Activated naive CD8-positive, alpha-beta T cell treated with anti-CD3 and anti-CD28 coated beads, Interleukin-2, amount 10 ng/mL, durations not matched to agents 7 days and 5 days (primary cell): Measurements from ENCODE around the gene DIABLO. TPM values are rescaled to one million over a fixed set of nuclear protein-coding genes. Genes with fewer than 3 reads are reported as not detected.
"Not testable (repeated sequence)": the region's sequence is repeated elsewhere in the genome, so short reads cannot be mapped to it uniquely, and the experiment has no call there.

ENCODE experiments used
- ATAC-seq: fragments of 150-1000 bp; cut with Tn5 transposase; one replicate; pipeline ENCODE4 v1.10.0; 2021; ENCODE audit warnings: low read depth, moderate library complexity
- POLR2A ChIA-PET: fragments of 350-600 bp; sonication (Branson Sonifier 250); formaldehyde crosslinking; loops from one replicate; lab custom pipeline; 2021; ENCODE audit warnings: antibody characterized with exemption; lab: Charles Lee
- DNase-seq: peaks from one replicate; pipeline ENCODE4 v3.0.0; 2021
- H3K27ac Mint-ChIP-seq: one replicate; pipeline ENCODE4 v1.8.0; 2022; ENCODE audit warnings: mild to moderate bottlenecking, mixed read lengths
- H3K27me3 Mint-ChIP-seq: one replicate; pipeline ENCODE4 v1.8.0; 2022; ENCODE audit warnings: mild to moderate bottlenecking, moderate library complexity, mixed read lengths
- H3K36me3 Mint-ChIP-seq: one replicate; pipeline ENCODE4 v1.8.0; 2021; ENCODE audit warnings: mild to moderate bottlenecking, mixed read lengths
- H3K4me1 Mint-ChIP-seq: one replicate; pipeline ENCODE4 v1.8.0; 2021; ENCODE audit warnings: mixed read lengths
- H3K4me3 Mint-ChIP-seq: one replicate; pipeline ENCODE4 v1.8.0; 2022; ENCODE audit warnings: mild to moderate bottlenecking, moderate library complexity, mixed read lengths
- H3K9me3 Mint-ChIP-seq: one replicate; pipeline ENCODE4 v1.8.0; 2021; ENCODE audit warnings: mixed read lengths
- total RNA-seq, 2 experiments: library from RNA; stranded (reverse); gene quantifications; one replicate each; pipeline ENCODE4 v1.2.3, GENCODE V29; 2021

DIABLO gene
- total RNA-seq, 2 experiments from 2014 or later: 44.4 to 45.5 TPM

- Mint-ChIP-seq H3K9me3 (no peaks in the 10 kb centered on the region), H3K4me1 (peaks cover 8% of the 10 kb centered on the region), H3K27me3 (peaks cover 24% of the 10 kb centered on the region), H3K27ac (no peak overlapping the region), H3K4me3 (no peak overlapping the region), H3K36me3 (peaks cover 11% of the 10 kb centered on the region)
- POLR2A ChIA-PET: no interaction called here
- no peak for DNase-seq
- ATAC-seq: no peak
Measured at GRCh38 chr12:122206111-122206881, 19.6 kb downstream of the DIABLO start.

GRCh38 chr12:122205053-122205925 is 20.6 kb downstream of the DIABLO start:
- no peak for ATAC-seq
- Mint-ChIP-seq H3K9me3 (no peaks in the 10 kb centered on the region), H3K4me3 (peak overlapping the region; percentile 57), H3K36me3 (peaks cover 11% of the 10 kb centered on the region), H3K27me3 (peaks cover 25% of the 10 kb centered on the region), H3K4me1 (peaks cover 8% of the 10 kb centered on the region), H3K27ac (peak overlapping the region; percentile 31)
- POLR2A ChIA-PET: no interaction called here
- no peak for DNase-seq

GRCh38 chr12:122204167-122205052 is 21.4 kb downstream of the DIABLO start:
- ATAC-seq (no peak), DNase-seq (no peak)
- peaks cover 25% of the 10 kb centered on the region for H3K27me3 Mint-ChIP-seq
- H3K4me3 Mint-ChIP-seq: peak overlapping the region; percentile 57
- H3K4me1 Mint-ChIP-seq: peaks cover 8% of the 10 kb centered on the region
- H3K36me3 Mint-ChIP-seq: peaks cover 9% of the 10 kb centered on the region
- H3K9me3 Mint-ChIP-seq: no peaks in the 10 kb centered on the region
- no peak overlapping the region for H3K27ac Mint-ChIP-seq
- POLR2A ChIA-PET: no interaction called here

GRCh38 chr12:122203301-122204166 is 22.3 kb downstream of the DIABLO start, which contains the start of gene B3GNT4:
B3GNT4 (plus strand) TSS chr12:122203709; CDS start chr12:122204619, 910 bp downstream.
- Mint-ChIP-seq H3K27ac (no peak within 1 kb of the TSS), H3K4me1 (peaks cover 8% of the 10 kb centered on the region), H3K4me3 (peak within 1 kb of the TSS; percentile 82), H3K9me3 (no peaks in the 10 kb centered on the region), H3K27me3 (peaks cover 29% of the 10 kb centered on the region), H3K36me3 (peaks cover 8% of the 10 kb centered on the region)
- DNase-seq: peak; percentile 80
- ATAC-seq: peak; percentile 74
- POLR2A ChIA-PET: interaction anchor here (0.6 kb wide), 2 partner anchors 23 to 63 kb away, joined by 4 read pairs; partner anchors contain the start of gene DIABLO

- POLR2A ChIA-PET, H3K27ac Mint-ChIP-seq: not testable (repeated sequence)
Measured at GRCh38 chr12:122202811-122203210, 23.0 kb downstream of the DIABLO start.

GRCh38 chr12:122202017-122202416 is 23.8 kb downstream of the DIABLO start:
- peaks cover 41% of the 10 kb centered on the region for H3K27me3 Mint-ChIP-seq
- peaks cover 11% of the 10 kb centered on the region for H3K4me1 Mint-ChIP-seq
- peaks cover 1% of the 10 kb centered on the region for H3K36me3 Mint-ChIP-seq
- no peaks in the 10 kb centered on the region for H3K9me3 Mint-ChIP-seq
- H3K27ac Mint-ChIP-seq: no peak overlapping the region
- no peak for ATAC-seq
- H3K4me3 Mint-ChIP-seq: no peak overlapping the region
- POLR2A ChIA-PET: interaction anchor here (0.8 kb wide), 1 partner anchor 58 kb away, joined by 4 read pairs; no protein-coding TSS in a partner anchor
- DNase-seq: no peak

More at GRCh38 chr12:122202811-122203210, 23.0 kb downstream of the DIABLO start:
- Mint-ChIP-seq H3K4me3 (peak overlapping the region; percentile 82), H3K27me3 (peaks cover 33% of the 10 kb centered on the region)
- H3K36me3 Mint-ChIP-seq, ATAC-seq, DNase-seq, H3K4me1 Mint-ChIP-seq, H3K9me3 Mint-ChIP-seq: not testable (repeated sequence)

GRCh38 chr12:122201381-122201780 is 24.5 kb downstream of the DIABLO start:
- no peak overlapping the region for H3K4me3 Mint-ChIP-seq
- peaks cover 43% of the 10 kb centered on the region for H3K27me3 Mint-ChIP-seq
- POLR2A ChIA-PET: interaction anchor here (0.6 to 0.8 kb wide), 2 partner anchors 59 to 1405 kb away, joined by 3 to 4 read pairs; no protein-coding TSS in a partner anchor
- H3K4me1 Mint-ChIP-seq: peaks cover 13% of the 10 kb centered on the region
- H3K27ac Mint-ChIP-seq: no peak overlapping the region
- DNase-seq (no peak), ATAC-seq (no peak)
- peaks cover 1% of the 10 kb centered on the region for H3K36me3 Mint-ChIP-seq
- H3K9me3 Mint-ChIP-seq: no peaks in the 10 kb centered on the region

GRCh38 chr12:122200541-122201175 is 25.2 kb downstream of the DIABLO start:
- POLR2A ChIA-PET: interaction anchor here (0.6 kb wide), 1 partner anchor 1405 kb away, joined by 3 read pairs; no protein-coding TSS in a partner anchor
- Mint-ChIP-seq H3K4me3 (no peak overlapping the region), H3K9me3 (no peaks in the 10 kb centered on the region), H3K27me3 (peaks cover 43% of the 10 kb centered on the region), H3K4me1 (peaks cover 13% of the 10 kb centered on the region), H3K36me3 (peaks cover 1% of the 10 kb centered on the region), H3K27ac (no peak overlapping the region)
- ATAC-seq: no peak
- no peak for DNase-seq

GRCh38 chr12:122199484-122200355 is 26.1 kb downstream of the DIABLO start:
- Mint-ChIP-seq H3K36me3 (no peaks in the 10 kb centered on the region), H3K4me3 (no peak overlapping the region), H3K4me1 (peaks cover 11% of the 10 kb centered on the region), H3K27me3 (peaks cover 38% of the 10 kb centered on the region), H3K9me3 (no peaks in the 10 kb centered on the region), H3K27ac (no peak overlapping the region)
- ATAC-seq: no peak
- POLR2A ChIA-PET: no interaction called here
- DNase-seq: no peak

GRCh38 chr12:122197612-122197966 is 28.3 kb downstream of the DIABLO start:
- Mint-ChIP-seq H3K4me3 (peak overlapping the region; percentile 21), H3K27me3 (peaks cover 30% of the 10 kb centered on the region), H3K9me3 (no peaks in the 10 kb centered on the region), H3K36me3 (no peaks in the 10 kb centered on the region), H3K27ac (peak overlapping the region; percentile 18), H3K4me1 (peaks cover 5% of the 10 kb centered on the region)
- DNase-seq (no peak), ATAC-seq (no peak)
- POLR2A ChIA-PET: no interaction called here

- POLR2A ChIA-PET: no interaction called here
- H3K27ac Mint-ChIP-seq: no peak overlapping the region
- no peaks in the 10 kb centered on the region for H3K36me3 Mint-ChIP-seq
- H3K4me1 Mint-ChIP-seq: peaks cover 6% of the 10 kb centered on the region
- no peak overlapping the region for H3K4me3 Mint-ChIP-seq
- H3K9me3 Mint-ChIP-seq: no peaks in the 10 kb centered on the region
- no peak for ATAC-seq
- DNase-seq: no peak
- H3K27me3 Mint-ChIP-seq: peaks cover 20% of the 10 kb centered on the region
Measured at GRCh38 chr12:122195405-122195804, 30.4 kb downstream of the DIABLO start.
